H1 (cell line): ENCODE results near the gene NETO2. TPM values are rescaled to one million over a fixed set of nuclear protein-coding genes. Genes with fewer than 3 reads are reported as not detected.

ENCODE experiments used
- CTCF ChIA-PET: fragments of 300-600 bp; sonication (Branson Sonifier 250); formaldehyde crosslinking; loops from one replicate; lab custom pipeline; 2021; ENCODE audit not compliant: partially characterized antibody; lab: Charles Lee
- POLR2A ChIA-PET: fragments of 300-600 bp; sonication (Branson Sonifier 250); formaldehyde crosslinking; loops from one replicate; lab custom pipeline; 2021; ENCODE audit warnings: inconsistent platforms; ENCODE audit not compliant: partially characterized antibody; lab: Charles Lee
- DNase-seq, 2 experiments: peaks; one replicate each; pipeline versions ENCODE4 v3.0.0 to v3.0.0-alpha.2; 2010 to 2022; ENCODE audit warnings: low spot score in 2 of 2, low read depth in 1 of 2, mixed read lengths in 1 of 2
- FAIRE-seq: peaks from 2 replicates; lab custom pipeline; 2011; peaks lifted over from hg19 to GRCh38; lab: Jason Lieb, UNC
- H2AFZ ChIP-seq: 2 replicates; pipeline ENCODE4 v1.8.1; 2012; ENCODE audit warnings: low read length, inconsistent platforms
- H2AK5ac ChIP-seq: 2 replicates; pipeline ENCODE4 v1.6.1; 2013; ENCODE audit warnings: low read depth, low read length
- H2BK120ac ChIP-seq: replicated peaks from 2 replicates; pipeline ENCODE3; 2013; ENCODE audit warnings: low read depth, low read length, inconsistent platforms
- H2BK12ac ChIP-seq: 2 replicates; pipeline ENCODE4 v1.6.1; 2013; ENCODE audit warnings: low read depth, low read length
- H2BK15ac ChIP-seq: 2 replicates; pipeline ENCODE4 v1.6.1; 2013; ENCODE audit warnings: low read length
- H2BK20ac ChIP-seq: 2 replicates; pipeline ENCODE4 v1.6.1; 2013; ENCODE audit warnings: low read length
- H2BK5ac ChIP-seq: 2 replicates; pipeline ENCODE4 v1.6.1; 2013; ENCODE audit warnings: low read depth, low read length
- H3K14ac ChIP-seq: 2 replicates; pipeline ENCODE4 v1.6.1; 2013; ENCODE audit warnings: inconsistent platforms; ENCODE audit not compliant: insufficient read length
- H3K18ac ChIP-seq: 2 replicates; pipeline ENCODE4 v1.6.1; 2013; ENCODE audit warnings: low read length; ENCODE audit errors: extremely low read depth
- H3K23ac ChIP-seq: 2 replicates; pipeline ENCODE4 v1.6.1; 2013; ENCODE audit warnings: inconsistent platforms; ENCODE audit not compliant: insufficient read length
- H3K23me2 ChIP-seq: 2 replicates; pipeline ENCODE4 v1.6.1; 2013; ENCODE audit warnings: low read depth, low read length
- H3K27ac ChIP-seq: 2 replicates; pipeline ENCODE4 v1.6.1; 2011; ENCODE audit warnings: low read depth, low read length, inconsistent platforms
- H3K27me3 ChIP-seq, 4 experiments: replicated peaks in 1 of 4; 1 replicate in 1 of 4; 2 replicates in 3 of 4; pipeline versions ENCODE4 v1.6.1 to v1.8.1; 2011 to 2013; ENCODE audit warnings: low read length in 3 of 4, mild to moderate bottlenecking in 3 of 4, inconsistent platforms in 2 of 4, mixed read lengths in 2 of 4, moderate library complexity in 1 of 4; ENCODE audit not compliant: control insufficient read depth in 3 of 4, insufficient read depth in 3 of 4; ENCODE audit errors: extremely low read depth in 1 of 4
- H3K36me3 ChIP-seq, 4 experiments: 2 replicates each; pipeline versions ENCODE4 v1.6.1 to v1.8.1; 2011 to 2013; ENCODE audit warnings: mild to moderate bottlenecking in 4 of 4, low read length in 3 of 4, moderate library complexity in 2 of 4, control low read depth in 1 of 4, inconsistent platforms in 1 of 4; ENCODE audit not compliant: insufficient read depth in 4 of 4, control insufficient read depth in 2 of 4
- H3K4ac ChIP-seq: replicated peaks from 2 replicates; pipeline ENCODE3; 2013; ENCODE audit warnings: low read length, low read depth, mixed read lengths, inconsistent platforms; ENCODE audit not compliant: insufficient read length
- H3K4me1 ChIP-seq, 4 experiments: replicated peaks in 1 of 4; 1 replicate in 1 of 4; 2 replicates in 3 of 4; pipeline versions ENCODE4 v1.6.1 to v1.8.1; 2011 to 2013; ENCODE audit warnings: low read length in 3 of 4, inconsistent platforms in 2 of 4, mixed read lengths in 1 of 4; ENCODE audit not compliant: insufficient read depth in 4 of 4, control insufficient read depth in 3 of 4
- H3K4me2 ChIP-seq, 2 experiments: 2 replicates each; pipeline versions ENCODE4 v1.6.1 to v1.8.1; 2011 to 2013; ENCODE audit warnings: low read depth in 2 of 2, low read length in 2 of 2, control low read depth in 1 of 2, inconsistent platforms in 1 of 2, mild to moderate bottlenecking in 1 of 2; ENCODE audit not compliant: insufficient read depth in 1 of 2
- H3K4me3 ChIP-seq, 4 experiments: fragments of 200-600, 300-600 bp in 1 of 4; sonication (generic), shearing (Covaris generic), sonication (Bioruptor Twin) in 1 of 4; 2 replicates each; pipeline versions ENCODE4 v1.5.1 to v1.8.1; 2011 to 2016; ENCODE audit warnings: low read length in 4 of 4, low read depth in 3 of 4, control low read depth in 2 of 4, inconsistent platforms in 2 of 4, mild to moderate bottlenecking in 2 of 4, mixed read lengths in 1 of 4, moderate library complexity in 1 of 4; ENCODE audit not compliant: insufficient read depth in 2 of 4; ENCODE audit errors: extremely low read depth in 1 of 4
- H3K56ac ChIP-seq: replicated peaks from 2 replicates; pipeline ENCODE3; 2013; ENCODE audit warnings: low read depth, mild to moderate bottlenecking, mixed read lengths, low read length, inconsistent platforms; ENCODE audit not compliant: insufficient read length
- H3K79me1 ChIP-seq: 2 replicates; pipeline ENCODE4 v1.6.1; 2013; ENCODE audit warnings: low read depth, low read length, control low read depth
- H3K79me2 ChIP-seq, 2 experiments: 2 replicates each; pipeline versions ENCODE4 v1.6.1 to v1.8.1; 2012 to 2013; ENCODE audit warnings: low read length in 2 of 2, mild to moderate bottlenecking in 2 of 2, inconsistent platforms in 1 of 2; ENCODE audit not compliant: insufficient read depth in 2 of 2, control insufficient read depth in 1 of 2
- H3K9ac ChIP-seq, 4 experiments: replicated peaks in 1 of 4; 1 replicate in 1 of 4; 2 replicates in 3 of 4; pipeline versions ENCODE4 v1.6.1 to v1.8.1; 2011 to 2013; ENCODE audit warnings: low read depth in 3 of 4, low read length in 3 of 4, control low read depth in 2 of 4, mild to moderate bottlenecking in 2 of 4, moderate library complexity in 2 of 4, inconsistent platforms in 1 of 4; ENCODE audit errors: extremely low read depth in 1 of 4
- H3K9me3 ChIP-seq, 2 experiments: 2 replicates each; pipeline versions ENCODE4 v1.6.1 to v1.8.1; 2012 to 2013; ENCODE audit warnings: mild to moderate bottlenecking in 2 of 2, moderate library complexity in 2 of 2, control low read depth in 1 of 2, inconsistent platforms in 1 of 2, low read depth in 1 of 2, low read length in 1 of 2, mixed read lengths in 1 of 2; ENCODE audit not compliant: insufficient read depth in 2 of 2
- H4K20me1 ChIP-seq, 2 experiments: replicated peaks in 1 of 2; 2 replicates each; pipeline versions ENCODE3 to v1.8.1; 2011 to 2013; ENCODE audit warnings: inconsistent platforms in 2 of 2, low read length in 2 of 2, mild to moderate bottlenecking in 1 of 2; ENCODE audit not compliant: insufficient read depth in 2 of 2, control insufficient read depth in 1 of 2
- H4K5ac ChIP-seq: 2 replicates; pipeline ENCODE4 v1.6.1; 2013; ENCODE audit warnings: low read length, low read depth, mixed read lengths, inconsistent platforms; ENCODE audit not compliant: insufficient read length
- H4K8ac ChIP-seq: 2 replicates; pipeline ENCODE4 v1.8.0; 2013; ENCODE audit warnings: mild to moderate bottlenecking, moderate library complexity, low read length, inconsistent platforms; ENCODE audit not compliant: insufficient read depth; ENCODE audit errors: extremely low read depth
- H4K91ac ChIP-seq: replicated peaks from 2 replicates; pipeline ENCODE3; 2013; ENCODE audit warnings: low read length, mixed read lengths, inconsistent platforms; ENCODE audit not compliant: insufficient read length
- ATF2 ChIP-seq: IDR thresholded peaks from 2 replicates; pipeline ENCODE4 v1.6.1; 2012; ENCODE audit warnings: low read length, inconsistent platforms
- CREB1 ChIP-seq: IDR thresholded peaks from 2 replicates; pipeline ENCODE4 v1.6.1; 2012; ENCODE audit warnings: inconsistent platforms
- EP300 ChIP-seq, 2 experiments: IDR thresholded peaks; 1 replicate in 1 of 2; 2 replicates in 1 of 2; pipeline ENCODE4 v1.6.1; 2011 to 2012; ENCODE audit warnings: low read depth in 2 of 2, low read length in 2 of 2, mild to moderate bottlenecking in 2 of 2, borderline replicate concordance in 1 of 2, inconsistent platforms in 1 of 2, moderate library complexity in 1 of 2
- HDAC2 ChIP-seq, 2 experiments: fragments of 300-600 bp in 1 of 2; sonication (generic) in 1 of 2; IDR thresholded peaks; 2 replicates each; pipeline ENCODE4 v1.6.1; 2011 to 2012; ENCODE audit warnings: low read depth in 2 of 2, low read length in 2 of 2, mild to moderate bottlenecking in 2 of 2, moderate library complexity in 2 of 2, borderline replicate concordance in 1 of 2, inconsistent platforms in 1 of 2
- KDM5A ChIP-seq: fragments of 200-600 bp; IDR thresholded peaks from 2 replicates; pipeline ENCODE4 v1.7.1; 2012; ENCODE audit warnings: mild to moderate bottlenecking, low read length, inconsistent platforms, mixed read lengths
- RXRA ChIP-seq: IDR thresholded peaks from 2 replicates; pipeline ENCODE4 v1.6.1; 2011; ENCODE audit warnings: low read depth, mild to moderate bottlenecking, low read length, moderate library complexity; ENCODE audit not compliant: insufficient read depth
- SIX5 ChIP-seq: IDR thresholded peaks from 2 replicates; pipeline ENCODE4 v1.6.1; 2011; ENCODE audit warnings: mild to moderate bottlenecking, low read depth, low read length
- SP2 ChIP-seq: IDR thresholded peaks from 2 replicates; pipeline ENCODE4 v1.6.1; 2012; ENCODE audit warnings: mild to moderate bottlenecking, low read length, inconsistent platforms
- SUZ12 ChIP-seq: fragments of 200-600 bp; sonication (generic); IDR thresholded peaks from 2 replicates; pipeline ENCODE4 v1.6.1; 2012; ENCODE audit warnings: mild to moderate bottlenecking, inconsistent platforms, low read length, moderate library complexity, mixed read lengths
- TAF1 ChIP-seq: IDR thresholded peaks from 2 replicates; pipeline ENCODE4 v1.6.1; 2011; ENCODE audit warnings: mild to moderate bottlenecking, low read depth, low read length
- TEAD4 ChIP-seq: IDR thresholded peaks from 2 replicates; pipeline ENCODE4 v1.6.1; 2012; ENCODE audit warnings: low read depth, low read length, inconsistent platforms, mixed read lengths
- WGBS, 2 experiments: shearing (Covaris generic) in 1 of 2; methylation state at CpG; one replicate each; pipeline versions ENCODE4 v1.1.6 to v1.1.7; 2013 to 2015; ENCODE audit warnings: low lambda C conversion rate in 2 of 2, mixed read lengths in 2 of 2, inconsistent platforms in 1 of 2, low coverage in 1 of 2, missing lambda C conversion rate in 1 of 2; ENCODE audit not compliant: insufficient replicate concordance in 2 of 2, insufficient coverage in 1 of 2, insufficient read length in 1 of 2; ENCODE audit errors: extremely low coverage in 1 of 2, missing lambda C conversion rate in 1 of 2; 5-methylcytosine and 5-hydroxymethylcytosine counted together
- polyA plus RNA-seq, 7 experiments: library from polyadenylated mRNA; depleted of rRNA in 3 of 7; stranded (reverse) in 5 of 7; unstranded in 2 of 7; fragments of >200 nt in 5 of 7; fragments of 200-250 nt in 2 of 7; gene quantifications; 1 replicate in 5 of 7; 2 replicates in 1 of 7; 4 replicates in 1 of 7; pipeline versions ENCODE4 v1.2.1 to v1.2.3, GENCODE V29; 2011 to 2013; ENCODE audit warnings: missing spikeins in 2 of 7, mixed read lengths in 2 of 7
- total RNA-seq: library from RNA; stranded (reverse); fragmentation: NEBNext Ultra II Directional; extraction: Animal tissue kit (Norgen Biotek cat#: 25700); gene quantifications from 2 replicates; pipeline ENCODE4 v1.2.1, GENCODE V29; 2021

Gene NETO2
- total and polyA plus RNA-seq, 2 of the 8 experiments (the other 6 are each of a cell fraction or from before 2014, with no cell fraction given), result 9.4 to 12.5 TPM

DNA sequence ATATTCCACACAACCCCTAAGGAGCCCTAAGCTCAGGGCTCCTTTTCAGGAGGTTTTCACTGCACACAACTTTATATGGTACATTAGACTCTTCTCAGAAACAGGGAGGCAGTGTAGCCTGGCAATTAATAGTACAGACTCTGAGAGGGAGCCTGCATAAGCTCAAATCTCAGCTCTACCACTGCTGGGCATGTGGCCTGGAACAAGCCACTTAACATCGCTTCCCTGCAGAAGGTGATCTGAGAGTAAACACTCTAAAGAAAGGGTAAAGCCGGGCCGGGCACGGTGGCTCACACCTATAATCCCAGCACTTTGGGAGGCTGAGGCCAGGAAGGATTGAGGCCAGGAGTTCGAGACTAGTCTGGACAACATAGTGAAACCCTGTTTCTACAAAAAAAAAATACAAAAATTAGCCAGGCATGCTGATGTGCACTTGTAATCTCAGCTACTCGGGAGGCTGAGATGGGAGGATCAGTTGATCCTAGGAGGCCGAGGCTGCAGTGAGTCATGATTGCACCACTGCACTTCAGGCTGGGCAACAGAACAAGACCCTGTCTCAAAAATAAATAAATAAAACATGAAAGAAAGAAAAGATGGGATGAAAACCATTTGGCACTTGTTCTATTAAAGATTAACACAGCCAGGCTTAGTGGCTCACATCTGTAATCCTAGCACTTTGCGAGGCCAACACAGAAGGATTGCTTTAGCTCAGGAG, 99.6 kb downstream of the NETO2 start:
- Histone ChIP-seq H2BK20ac (no peak overlapping the region), H3K23ac (no peak overlapping the region), H2AFZ (no peak overlapping the region), H3K56ac (no peak overlapping the region), H3K36me3 (no peaks in the 10 kb centered on the region), H3K9me3 (no peaks in the 10 kb centered on the region), H4K5ac (no peak overlapping the region), H3K18ac (no peak overlapping the region), H3K9ac (no peak overlapping the region), H2BK5ac (no peak overlapping the region), H3K27ac (no peak overlapping the region), H2BK120ac (no peak overlapping the region), H4K91ac (no peak overlapping the region), H3K14ac (no peak overlapping the region), H3K4me2 (no peak overlapping the region), H3K23me2 (no peaks in the 10 kb centered on the region), H3K4me1 (peaks cover 0 to 2% (median 0%) of the 10 kb centered on the region in 4 experiments; a peak in 2 of 7 replicates), H3K4me3 (no peak overlapping the region), H2BK15ac (no peak overlapping the region), H3K79me2 (no peaks in the 10 kb centered on the region), H4K20me1 (no peaks in the 10 kb centered on the region), H3K4ac (no peak overlapping the region), H3K27me3 (no peaks in the 10 kb centered on the region), H2BK12ac (no peak overlapping the region), H3K79me1 (no peaks in the 10 kb centered on the region), H2AK5ac (no peak overlapping the region), H4K8ac (no peak overlapping the region)
- FAIRE-seq (no peak), DNase-seq (no peak)
- ChIA-PET POLR2A (no interaction called here), CTCF (interaction anchor here (0.6 to 1.7 kb wide), 4 partner anchors 13 to 722 kb away, joined by 3 to 5 read pairs (median 4); no protein-coding TSS in a partner anchor)
- 90% methylated on average over 8 of the region's 8 CpGs; no CpG with 5 or more reads in 1 of the 2 experiments for WGBS, 2 experiments
- TF ChIP-seq CREB1 (no peak), KDM5A (no peak), RXRA (no peak), SP2 (no peak), EP300 (IDR thresholded peaks at IDR 0.05; ENCODE audit: borderline replicate concordance in 1 of 2, low read depth in 2 of 2, low read length in 2 of 2) (no peak), TAF1 (no peak), HDAC2 (IDR thresholded peaks at IDR 0.05; ENCODE audit: borderline replicate concordance in 1 of 2, low read depth in 2 of 2, low read length in 2 of 2) (no peak), ATF2 (no peak), SIX5 (no peak), SUZ12 (no peak), TEAD4 (no peak)
